GM12878 (cell line): ENCODE measurements around the gene MRPS18A. TPM values are rescaled to one million over a fixed set of nuclear protein-coding genes. Genes with fewer than 3 reads are reported as not detected.

Experiments
- ATAC-seq: fragments of 200-7000 bp; cut with Tn5 transposase; 3 replicates; pipeline ENCODE4 v1.9.1; 2020; ENCODE audit warnings: mild to moderate bottlenecking, moderate library complexity
- BruUV-seq: library from RNA; stranded (reverse); fragments of 400-500 nt; replicated peaks from 2 replicates; lab custom pipeline; 2021; lab: Mats Ljungman, UMichigan
- CTCF ChIA-PET: fragments of 300-600 bp; sonication (Branson Sonifier 250); formaldehyde crosslinking; extraction: SDS; loops from one replicate; lab custom pipeline; 2021; ENCODE audit warnings: inconsistent platforms; lab: Yijun Ruan, JAX
- POLR2A ChIA-PET: fragments of 350-600 bp; formaldehyde crosslinking; extraction: SDS; loops from one replicate; lab custom pipeline; 2021; ENCODE audit warnings: inconsistent platforms; lab: Charles Lee
- RAD21 ChIA-PET: fragments of 300-600 bp; sonication (Branson Sonifier 250); formaldehyde crosslinking; loops from one replicate; lab custom pipeline; 2023; ENCODE audit warnings: antibody characterized with exemption; ENCODE audit not compliant: unreplicated experiment; lab: Charles Lee
- SMC1A ChIA-PET: fragments of 300-600 bp; sonication (Branson Sonifier 250); formaldehyde crosslinking; loops from one replicate; lab custom pipeline; 2023; ENCODE audit not compliant: unreplicated experiment, uncharacterized antibody; lab: Charles Lee
- DNase-seq: peaks from one replicate; pipeline ENCODE4 v3.0.0-alpha.2; 2011; ENCODE audit warnings: low read depth, low spot score
- FAIRE-seq: peaks from 3 replicates; lab custom pipeline; 2011; peaks lifted over from hg19 to GRCh38; lab: Jason Lieb, UNC
- H2AFZ ChIP-seq: 2 replicates; pipeline ENCODE4 v1.6.0; 2011; ENCODE audit warnings: low read depth, low read length, control low read depth; ENCODE audit not compliant: control insufficient read depth
- H3K27ac ChIP-seq: 2 replicates; pipeline ENCODE4 v1.5.1; 2011; ENCODE audit warnings: control low read depth; ENCODE audit not compliant: control insufficient read depth, insufficient read depth
- H3K27me3 ChIP-seq, 2 experiments: replicated peaks in 1 of 2; 2 replicates each; pipeline versions ENCODE4 v1.6.0 to v1.6.1; 2011; ENCODE audit warnings: low read length in 1 of 2; ENCODE audit not compliant: control insufficient read depth in 2 of 2, insufficient read depth in 2 of 2
- H3K36me3 ChIP-seq, 2 experiments: 2 replicates each; pipeline ENCODE4 v1.5.1; 2011; ENCODE audit warnings: low read length in 1 of 2; ENCODE audit not compliant: control insufficient read depth in 2 of 2, insufficient read depth in 2 of 2
- H3K4me1 ChIP-seq: 2 replicates; pipeline ENCODE4 v1.6.1; 2011; ENCODE audit warnings: mild to moderate bottlenecking, low read length, moderate library complexity, mixed read lengths; ENCODE audit not compliant: control insufficient read depth, insufficient read depth
- H3K4me2 ChIP-seq: 2 replicates; pipeline ENCODE4 v1.6.0; 2011; ENCODE audit warnings: control low read depth; ENCODE audit not compliant: control insufficient read depth, insufficient read depth
- H3K4me3 ChIP-seq: fragments of 200-600 bp; sonication (generic); 2 replicates; pipeline ENCODE4 v1.5.1; 2016
- H3K79me2 ChIP-seq: 2 replicates; pipeline ENCODE4 v1.6.0; 2011; ENCODE audit warnings: low read length; ENCODE audit not compliant: control insufficient read depth, insufficient read depth
- H3K9ac ChIP-seq: 2 replicates; pipeline ENCODE4 v1.8.0; 2011; ENCODE audit warnings: low read length, control low read depth, mixed read lengths; ENCODE audit not compliant: control insufficient read depth, insufficient read depth
- H3K9me3 ChIP-seq: replicated peaks from 3 replicates; pipeline ENCODE4 v1.5.1; 2011; ENCODE audit warnings: mild to moderate bottlenecking, low read length; ENCODE audit not compliant: control insufficient read depth, insufficient read depth
- H4K20me1 ChIP-seq: 2 replicates; pipeline ENCODE4 v1.6.0; 2011; ENCODE audit not compliant: control insufficient read depth, insufficient read depth
- BACH1 ChIP-seq: fragments of 450-650 bp; IDR thresholded peaks from 2 replicates; pipeline ENCODE4 v1.6.1; 2017; ENCODE audit warnings: mild to moderate bottlenecking, borderline replicate concordance
- CREB1 ChIP-seq: IDR thresholded peaks from 2 replicates; pipeline ENCODE4 v1.6.1; 2012; ENCODE audit warnings: low read depth, mild to moderate bottlenecking, inconsistent platforms
- EED ChIP-seq: sonication (generic); IDR thresholded peaks from 2 replicates; pipeline ENCODE4 v1.6.1; 2016; ENCODE audit warnings: antibody characterized with exemption, low read depth
- JUNB ChIP-seq: IDR thresholded peaks from 2 replicates; pipeline ENCODE4 v1.6.1; 2016; ENCODE audit warnings: antibody characterized with exemption, mild to moderate bottlenecking
- KAT2A ChIP-seq: conservative IDR thresholded peaks from 2 replicates; pipeline ENCODE4 v1.6.1; 2011; ENCODE audit warnings: low read depth, low read length; ENCODE audit not compliant: control insufficient read depth
- NFYA ChIP-seq: IDR thresholded peaks from 2 replicates; pipeline ENCODE4 v1.6.1; 2011; ENCODE audit warnings: low read depth, mild to moderate bottlenecking, low read length, improper control_type of control experiment, borderline replicate concordance
- POLR2A ChIP-seq: IDR thresholded peaks from 2 replicates; pipeline ENCODE4 v1.6.1; 2011; ENCODE audit warnings: low read depth, mild to moderate bottlenecking, low read length
- POLR2AphosphoS5 ChIP-seq: IDR thresholded peaks from 2 replicates; pipeline ENCODE4 v1.6.1; 2011; ENCODE audit warnings: mild to moderate bottlenecking, low read length, inconsistent platforms
- POU2F2 ChIP-seq: IDR thresholded peaks from 3 replicates; pipeline ENCODE4 v1.6.1; 2011; ENCODE audit warnings: low read depth, mild to moderate bottlenecking, low read length, borderline replicate concordance
- SUPT20H ChIP-seq: IDR thresholded peaks from 2 replicates; pipeline ENCODE4 v1.6.1; 2011; ENCODE audit warnings: low read depth, mild to moderate bottlenecking, low read length, moderate library complexity, borderline replicate concordance; ENCODE audit not compliant: control insufficient read depth
- TBL1XR1 ChIP-seq: IDR thresholded peaks from 2 replicates; pipeline ENCODE4 v1.6.1; 2012; ENCODE audit warnings: low read depth, low read length, improper control_type of control experiment
- YY1 ChIP-seq: IDR thresholded peaks from 2 replicates; pipeline ENCODE4 v1.6.1; 2011; ENCODE audit warnings: low read depth, mild to moderate bottlenecking, low read length
- WGBS: methylation state at CpG from one replicate; pipeline ENCODE4 v1.1.6; 2016; ENCODE audit warnings: low lambda C conversion rate; ENCODE audit not compliant: insufficient replicate concordance, insufficient coverage; ENCODE audit errors: missing lambda C conversion rate; 5-methylcytosine and 5-hydroxymethylcytosine counted together
- in situ Hi-C: fragments of 300-500 bp; cut with MboI; formaldehyde crosslinking; loops from 9 replicates; pipeline ENCODE4 v1.14.3; 2018; ENCODE audit warnings: mixed read lengths
- intact Hi-C: fragments of 100-400 bp; cut with micrococcal nuclease; formaldehyde crosslinking; loops from one replicate; pipeline ENCODE4 v1.14.2; 2022; ENCODE audit not compliant: unreplicated experiment
- polyA plus RNA-seq, 11 experiments: library from polyadenylated mRNA; depleted of rRNA in 4 of 11; unstranded in 6 of 11; stranded (reverse) in 5 of 11; fragments of >200 nt; fragmentation: Nextera tagmentation in 4 of 11; fragmentation: Illumina TruSeq in 1 of 11; extraction: Ambion mirVana in 4 of 11; extraction: Trizol in 1 of 11; gene quantifications; 1 replicate in 1 of 11; 2 replicates in 10 of 11; pipeline versions ENCODE4 v1.2.1 to v1.2.3, GENCODE V29; 2011 to 2016; ENCODE audit warnings: inconsistent platforms in 2 of 11, missing spikeins in 2 of 11, low read depth in 1 of 11
- total RNA-seq, 4 experiments: library from RNA; depleted of rRNA in 3 of 4; stranded (reverse); fragments of >200 nt in 3 of 4; fragmentation: Illumina TruSeq in 1 of 4; extraction: Trizol in 1 of 4; gene quantifications; 2 replicates each; pipeline versions ENCODE4 v1.2.1 to v1.2.3, GENCODE V29; 2013 to 2021
- TF ChIP-seq, protein P1 (sequence below): IDR thresholded peaks from 2 replicates; pipeline ENCODE4 v1.6.1; 2012; ENCODE audit warnings: low read depth, low read length, improper control_type of control experiment
- TF ChIP-seq, protein P2 (sequence below): IDR thresholded peaks from 2 replicates; pipeline ENCODE4 v1.6.1; 2012; ENCODE audit warnings: low read depth, low read length, improper control_type of control experiment
- TF ChIP-seq, protein P3 (sequence below): fragments of 450-650 bp; IDR thresholded peaks from 2 replicates; pipeline ENCODE4 v1.6.1; 2017; ENCODE audit warnings: mild to moderate bottlenecking, moderate library complexity

Gene MRPS18A
- total and polyA plus RNA-seq, 10 of the 15 experiments (the other 5 are each of a cell fraction or from before 2014, with no cell fraction given), result 66.3 to 158 (median 98.7) TPM

DNA sequence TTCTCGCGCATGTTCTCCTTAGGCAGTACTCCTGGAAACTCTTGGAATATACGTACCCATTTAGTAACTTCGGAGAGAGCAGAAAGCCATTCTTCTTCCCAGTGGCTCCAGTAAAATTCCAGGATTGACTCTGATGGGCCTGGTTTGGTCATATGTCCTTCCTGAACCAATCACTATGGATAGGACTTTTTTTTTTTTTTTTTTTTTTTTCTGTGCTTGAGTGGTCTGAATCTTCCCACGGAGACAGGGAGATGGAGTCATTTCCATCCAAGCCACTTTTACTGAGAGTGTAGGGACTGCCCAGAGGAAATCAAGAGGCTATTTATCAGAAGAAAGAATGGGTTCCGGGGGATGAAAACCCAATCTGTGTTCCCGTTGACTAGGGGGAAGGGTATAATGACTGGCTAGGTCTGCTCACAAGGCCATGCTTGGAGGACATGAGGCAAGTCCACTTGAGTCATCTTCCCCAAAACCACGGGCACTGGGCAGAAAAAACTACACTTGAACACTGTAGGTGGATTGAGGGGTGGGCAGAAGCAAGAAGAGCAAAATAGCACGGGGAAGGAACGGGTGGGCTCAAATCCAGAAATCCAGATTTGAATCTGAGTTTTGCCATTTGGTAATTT, 35.4 kb upstream of the MRPS18A start:
- 59% methylated on average over 10 of the region's 10 CpGs for WGBS
- DNase-seq (no peak), FAIRE-seq (no peak), ATAC-seq (no peak)
- RAD21 ChIA-PET, result interaction anchor here (1.2 to 2.7 kb wide), 7 partner anchors 17 to 356 kb away, joined by 4 to 76 read pairs (median 5); no protein-coding TSS in a partner anchor
- intact Hi-C loops (loop anchor here (1.0 to 5.0 kb wide), 2 partner anchors 34 to 56 kb away; no protein-coding TSS in a partner anchor), in situ Hi-C loops (loop anchor here (5.0 kb wide), 1 partner anchor 354 kb away; no protein-coding TSS in a partner anchor)
- Histone ChIP-seq H3K27me3 (no peaks in the 10 kb centered on the region), H3K9me3 (no peaks in the 10 kb centered on the region), H3K4me2 (no peak overlapping the region), H3K79me2 (no peaks in the 10 kb centered on the region; the same call in 1 of the 2 replicates), H2AFZ (no peak overlapping the region), H4K20me1 (no peaks in the 10 kb centered on the region), H3K9ac (no peak overlapping the region), H3K4me3 (no peak overlapping the region), H3K4me1 (peaks cover 24% of the 10 kb centered on the region), H3K36me3 (no peaks in the 10 kb centered on the region), H3K27ac (no peak overlapping the region)
- SMC1A ChIA-PET, result interaction anchor here (1.9 to 5.8 kb wide), 3 partner anchors 8 to 357 kb away, joined by 7 to 87 read pairs (median 18); no protein-coding TSS in a partner anchor
- CTCF ChIA-PET, result interaction anchor here (0.8 to 5.1 kb wide), 16 partner anchors 9 to 356 kb away, joined by 3 to 102 read pairs (median 14); partner anchors contain the start of gene VEGFA
- TF ChIP-seq JUNB (no peak), NFYA (no peak), POLR2A (no peak), SUPT20H (no peak), CREB1 (no peak), KAT2A (no peak), BACH1 (no peak), EED (no peak), YY1 (no peak), POU2F2 (no peak), TBL1XR1 (no peak), POLR2AphosphoS5 (no peak)
- TF ChIP-seq, protein P1, sequence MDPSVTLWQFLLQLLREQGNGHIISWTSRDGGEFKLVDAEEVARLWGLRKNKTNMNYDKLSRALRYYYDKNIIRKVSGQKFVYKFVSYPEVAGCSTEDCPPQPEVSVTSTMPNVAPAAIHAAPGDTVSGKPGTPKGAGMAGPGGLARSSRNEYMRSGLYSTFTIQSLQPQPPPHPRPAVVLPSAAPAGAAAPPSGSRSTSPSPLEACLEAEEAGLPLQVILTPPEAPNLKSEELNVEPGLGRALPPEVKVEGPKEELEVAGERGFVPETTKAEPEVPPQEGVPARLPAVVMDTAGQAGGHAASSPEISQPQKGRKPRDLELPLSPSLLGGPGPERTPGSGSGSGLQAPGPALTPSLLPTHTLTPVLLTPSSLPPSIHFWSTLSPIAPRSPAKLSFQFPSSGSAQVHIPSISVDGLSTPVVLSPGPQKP, result no peak
- TF ChIP-seq, protein P2, sequence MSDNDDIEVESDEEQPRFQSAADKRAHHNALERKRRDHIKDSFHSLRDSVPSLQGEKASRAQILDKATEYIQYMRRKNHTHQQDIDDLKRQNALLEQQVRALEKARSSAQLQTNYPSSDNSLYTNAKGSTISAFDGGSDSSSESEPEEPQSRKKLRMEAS, result no peak
- TF ChIP-seq, protein P3, sequence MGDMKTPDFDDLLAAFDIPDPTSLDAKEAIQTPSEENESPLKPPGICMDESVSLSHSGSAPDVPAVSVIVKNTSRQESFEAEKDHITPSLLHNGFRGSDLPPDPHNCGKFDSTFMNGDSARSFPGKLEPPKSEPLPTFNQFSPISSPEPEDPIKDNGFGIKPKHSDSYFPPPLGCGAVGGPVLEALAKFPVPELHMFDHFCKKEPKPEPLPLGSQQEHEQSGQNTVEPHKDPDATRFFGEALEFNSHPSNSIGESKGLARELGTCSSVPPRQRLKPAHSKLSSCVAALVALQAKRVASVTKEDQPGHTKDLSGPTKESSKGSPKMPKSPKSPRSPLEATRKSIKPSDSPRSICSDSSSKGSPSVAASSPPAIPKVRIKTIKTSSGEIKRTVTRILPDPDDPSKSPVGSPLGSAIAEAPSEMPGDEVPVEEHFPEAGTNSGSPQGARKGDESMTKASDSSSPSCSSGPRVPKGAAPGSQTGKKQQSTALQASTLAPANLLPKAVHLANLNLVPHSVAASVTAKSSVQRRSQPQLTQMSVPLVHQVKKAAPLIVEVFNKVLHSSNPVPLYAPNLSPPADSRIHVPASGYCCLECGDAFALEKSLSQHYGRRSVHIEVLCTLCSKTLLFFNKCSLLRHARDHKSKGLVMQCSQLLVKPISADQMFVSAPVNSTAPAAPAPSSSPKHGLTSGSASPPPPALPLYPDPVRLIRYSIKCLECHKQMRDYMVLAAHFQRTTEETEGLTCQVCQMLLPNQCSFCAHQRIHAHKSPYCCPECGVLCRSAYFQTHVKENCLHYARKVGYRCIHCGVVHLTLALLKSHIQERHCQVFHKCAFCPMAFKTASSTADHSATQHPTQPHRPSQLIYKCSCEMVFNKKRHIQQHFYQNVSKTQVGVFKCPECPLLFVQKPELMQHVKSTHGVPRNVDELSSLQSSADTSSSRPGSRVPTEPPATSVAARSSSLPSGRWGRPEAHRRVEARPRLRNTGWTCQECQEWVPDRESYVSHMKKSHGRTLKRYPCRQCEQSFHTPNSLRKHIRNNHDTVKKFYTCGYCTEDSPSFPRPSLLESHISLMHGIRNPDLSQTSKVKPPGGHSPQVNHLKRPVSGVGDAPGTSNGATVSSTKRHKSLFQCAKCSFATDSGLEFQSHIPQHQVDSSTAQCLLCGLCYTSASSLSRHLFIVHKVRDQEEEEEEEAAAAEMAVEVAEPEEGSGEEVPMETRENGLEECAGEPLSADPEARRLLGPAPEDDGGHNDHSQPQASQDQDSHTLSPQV, result no peak
- BruUV-seq, result no TSS peak
- POLR2A ChIA-PET, result no interaction called here
